Hindlimb muscle (tissue), 1 donor: ENCODE data around the gene RAVER2. TPM values are rescaled to one million over a fixed set of nuclear protein-coding genes. Genes with fewer than 3 reads are reported as not detected.
"Not testable (repeated sequence)": the region's sequence is repeated elsewhere in the genome, so short reads cannot be mapped to it uniquely, and the experiment has no call there.

Experiments
- DNase-seq: peaks from one replicate; pipeline ENCODE4 v3.0.0-alpha.2; 2013
- polyA plus RNA-seq: library from polyadenylated mRNA; unstranded; fragments of 120-200 nt; gene quantifications from one replicate; pipeline ENCODE4 v1.2.1, GENCODE V29; 2013; ENCODE audit not compliant: insufficient read length

Gene RAVER2
- polyA plus RNA-seq, 1 donor = 19.6 TPM

DNA sequence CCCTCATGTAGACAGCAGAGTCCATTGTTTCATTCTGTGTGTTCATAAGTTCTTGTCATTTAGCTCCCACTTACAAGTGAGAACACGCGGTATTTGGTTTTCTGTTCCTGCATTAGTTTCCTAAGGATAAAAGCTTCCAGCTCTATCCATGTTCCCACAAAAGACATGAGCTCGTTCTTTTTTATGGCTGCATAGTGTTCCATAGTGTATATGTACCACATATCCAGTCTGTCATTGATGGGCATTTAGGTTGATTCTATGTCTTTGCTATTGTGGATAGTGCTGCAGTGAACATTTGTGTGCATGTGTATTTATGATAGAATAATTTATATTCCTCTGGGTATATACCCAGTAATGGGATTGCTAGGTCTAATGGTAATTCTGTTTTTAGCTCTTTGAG is 75.7 kb downstream of the RAVER2 start:
- DNase-seq = not testable (repeated sequence)

DNA sequence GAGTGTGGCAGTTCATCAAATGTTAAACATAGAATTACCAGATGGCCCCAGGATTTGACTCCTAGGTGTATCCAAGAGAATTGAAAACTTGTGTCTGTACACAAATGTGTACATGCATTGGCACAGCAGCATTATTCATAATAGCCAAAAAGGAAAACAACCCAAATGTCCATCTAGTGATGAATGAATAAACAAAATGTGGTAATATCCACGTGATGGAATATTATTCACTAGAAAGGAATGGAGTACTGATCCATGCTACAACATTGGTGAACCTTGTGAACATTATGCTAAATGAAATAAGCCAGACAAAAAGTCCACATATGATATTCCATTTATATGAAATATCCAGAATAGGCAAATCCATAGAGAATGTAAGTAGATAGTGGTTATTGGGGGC is 77.7 kb downstream of the RAVER2 start:
- no peak for DNase-seq

DNA sequence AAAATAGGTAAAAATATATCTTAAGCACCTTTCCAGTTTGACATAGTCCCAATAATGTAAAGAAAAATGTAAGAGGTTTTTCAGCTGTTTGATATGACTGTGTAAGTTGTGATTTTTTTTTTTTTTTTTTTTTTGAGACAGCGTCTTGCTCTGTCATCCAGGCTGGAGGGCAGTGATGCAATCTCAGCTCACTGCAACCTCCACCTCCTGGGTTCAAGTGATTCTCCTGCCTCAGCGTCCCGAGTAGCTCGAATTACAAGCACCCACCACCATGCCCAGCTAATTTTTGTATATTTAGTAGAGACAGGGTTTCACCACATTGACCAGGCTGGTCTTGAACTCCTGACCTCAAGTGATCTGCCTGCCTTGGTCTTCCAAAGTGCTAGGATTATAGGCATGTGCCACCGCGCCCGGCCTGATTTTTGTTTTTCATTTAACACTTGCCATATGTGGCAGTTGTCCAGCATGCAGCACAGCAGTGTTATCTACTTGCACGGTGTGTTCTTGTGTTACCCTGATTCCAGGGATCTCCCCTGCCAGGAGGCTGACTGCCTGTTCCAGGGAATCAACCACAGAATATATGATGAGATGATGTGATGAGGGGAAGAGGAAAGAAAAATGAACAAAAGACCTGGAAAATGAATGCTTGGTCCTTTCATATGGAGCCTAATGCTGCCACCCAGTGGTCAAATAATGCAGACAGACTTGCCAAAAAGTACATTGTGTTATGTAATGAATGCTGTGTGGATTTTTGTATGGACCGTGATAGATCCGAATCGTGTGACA is 79.0 kb downstream of the RAVER2 start:
- DNase-seq = peak; percentile 84

DNA sequence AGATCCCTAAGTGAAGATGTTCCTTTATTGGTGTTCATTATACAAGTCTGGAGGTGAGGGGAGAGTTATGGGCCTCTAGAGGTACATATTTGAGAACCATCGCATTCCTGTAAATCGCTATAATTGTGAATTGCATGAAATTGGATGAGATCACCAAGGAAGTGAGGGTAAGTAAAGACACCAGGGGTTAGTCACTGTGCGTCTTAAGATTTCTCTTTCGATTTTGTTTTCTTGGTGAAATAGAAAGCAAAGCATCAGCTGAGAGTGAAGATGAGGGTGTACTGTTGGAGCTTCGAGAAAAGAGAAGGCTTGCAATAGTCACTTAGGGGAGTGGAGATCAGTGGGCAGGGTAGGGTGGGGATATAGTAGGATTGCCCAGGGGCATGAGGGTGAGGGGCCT is 82.1 kb downstream of the RAVER2 start:
- DNase-seq = no peak

DNA sequence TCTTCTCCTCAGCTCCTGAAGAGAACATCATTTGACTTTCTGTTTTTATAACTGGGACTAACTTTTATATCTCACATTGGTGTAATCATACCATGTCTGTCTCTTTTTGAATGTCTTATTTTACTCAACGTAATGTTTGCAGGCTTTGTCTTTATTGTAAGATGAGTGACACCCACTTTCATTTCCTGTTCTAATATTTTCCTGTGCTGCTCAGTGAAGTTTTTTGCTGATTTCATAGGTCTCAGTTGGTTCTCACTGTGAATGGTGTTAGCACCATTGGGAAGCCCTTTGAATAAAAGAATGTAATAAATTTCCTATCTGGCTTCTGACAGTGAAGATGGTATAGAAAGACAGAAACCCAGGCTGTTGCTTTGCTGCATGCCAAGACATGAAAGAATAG is 84.0 kb downstream of the RAVER2 start:
- DNase-seq = no peak

DNA sequence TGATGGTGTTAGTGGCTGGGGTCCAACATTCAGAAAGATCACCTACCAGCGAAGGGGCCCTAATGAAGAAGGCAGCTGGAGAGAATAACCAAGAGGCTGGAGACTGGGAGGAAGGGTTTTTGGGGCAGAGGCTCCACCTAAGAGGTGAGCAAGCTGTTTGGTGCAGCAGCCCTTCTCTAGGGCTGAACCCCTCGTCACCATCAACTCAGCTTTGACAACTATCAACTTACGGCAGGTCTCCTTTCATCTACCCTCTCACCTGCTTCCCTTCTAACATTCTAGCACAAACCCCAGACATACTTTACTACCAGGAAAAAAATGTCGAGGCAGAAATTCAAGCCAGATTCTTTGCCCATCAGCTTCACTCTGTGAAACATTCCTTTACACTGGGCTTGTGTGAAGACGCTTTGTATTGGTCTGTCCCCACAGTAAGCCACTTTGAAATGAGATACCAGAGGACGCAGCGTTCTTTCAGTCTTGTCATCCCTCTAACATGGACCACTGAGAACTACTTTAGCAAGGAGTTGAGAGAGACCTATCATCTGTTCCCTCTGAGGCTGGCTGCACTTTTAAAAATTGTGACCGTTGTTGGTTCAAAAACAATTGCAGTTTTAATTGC is 84.6 kb downstream of the RAVER2 start:
- DNase-seq = no peak

DNA sequence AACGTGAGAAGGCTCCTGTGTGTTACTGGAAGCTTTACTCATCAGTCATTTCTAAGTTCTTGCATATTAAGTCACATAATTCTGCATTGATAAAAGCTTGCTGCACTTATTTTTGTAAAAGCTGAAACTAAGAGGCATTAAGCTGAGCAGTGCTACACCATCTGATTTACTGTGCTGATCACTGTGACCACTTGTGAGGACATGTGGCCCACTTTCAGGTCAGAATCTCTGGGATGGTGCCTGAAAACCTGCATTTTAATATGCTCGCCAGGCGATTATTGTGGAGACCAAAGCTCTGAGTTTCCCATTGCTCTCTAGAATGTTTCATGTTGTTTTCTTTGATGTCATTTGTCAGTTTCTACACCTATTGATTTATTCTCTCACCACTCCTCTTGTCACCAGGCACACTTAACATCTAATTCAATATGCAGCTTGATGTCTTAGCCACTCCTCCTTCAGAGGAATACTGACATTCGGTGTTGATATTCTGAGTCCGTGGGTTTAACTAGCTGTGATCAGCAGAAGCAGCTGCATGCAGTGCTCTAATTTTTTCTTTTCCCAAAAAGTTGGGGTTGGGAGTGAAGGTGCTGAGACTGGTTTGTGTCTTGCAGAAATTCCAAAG is 85.3 kb downstream of the RAVER2 start:
- no peak for DNase-seq

DNA sequence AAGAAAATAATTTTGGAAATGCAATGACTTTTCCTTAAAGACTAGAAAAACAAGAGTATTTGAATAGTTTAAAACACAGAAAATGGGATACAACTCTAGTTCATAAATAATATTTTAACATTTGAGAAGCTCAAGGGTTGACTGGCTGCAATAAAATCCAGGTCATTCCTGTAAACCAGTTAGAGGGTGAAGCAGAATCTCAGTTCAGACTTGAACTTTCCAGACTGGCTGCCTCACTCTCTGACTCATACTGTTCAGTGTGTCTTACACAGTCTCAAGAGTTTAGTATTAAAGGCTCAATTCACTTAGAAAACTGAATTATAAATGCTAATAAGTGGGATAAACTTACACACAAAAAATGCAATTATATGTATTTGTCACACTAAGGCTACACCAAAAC is 89.9 kb downstream of the RAVER2 start:
- no peak for DNase-seq

DNA sequence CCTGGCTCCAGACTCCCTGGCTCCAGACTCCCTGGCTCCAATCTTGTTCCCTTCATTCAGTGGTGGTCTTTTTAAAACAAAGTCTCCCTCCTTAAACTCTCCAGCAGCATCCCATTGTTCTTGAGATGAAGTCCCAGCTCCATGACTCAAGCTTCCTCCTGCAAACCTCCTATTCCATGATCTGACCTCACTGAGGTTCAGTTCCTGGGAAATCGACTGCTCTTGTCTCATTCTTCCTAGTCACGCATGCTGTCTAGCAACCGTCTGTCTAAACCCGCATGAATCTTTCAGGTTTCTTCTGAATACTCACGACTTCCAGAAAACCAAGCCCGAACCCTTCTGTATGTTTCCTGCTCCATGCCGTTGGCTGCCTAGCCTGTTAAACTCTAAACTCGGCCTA is 91.9 kb downstream of the RAVER2 start:
- no peak for DNase-seq

DNA sequence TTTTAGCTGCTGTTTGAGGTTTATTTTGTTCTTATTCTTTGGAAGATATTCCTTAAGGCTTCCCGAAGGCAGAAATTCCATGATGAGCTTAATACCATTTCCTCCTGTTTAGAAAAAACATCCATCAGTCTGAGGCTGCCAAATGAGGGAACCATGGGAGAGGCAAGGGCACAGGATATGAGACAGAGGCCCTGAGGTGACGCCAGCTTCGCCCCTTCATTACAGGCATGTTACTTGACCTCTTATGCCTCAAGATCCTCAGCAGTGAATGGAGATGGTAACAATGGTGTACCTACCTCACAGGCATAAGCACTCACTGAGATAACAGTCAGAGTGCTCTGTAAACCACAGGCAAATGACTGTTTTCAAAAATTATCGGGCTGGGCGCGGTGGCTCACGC is 93.6 kb downstream of the RAVER2 start:
- DNase-seq = no peak

DNA sequence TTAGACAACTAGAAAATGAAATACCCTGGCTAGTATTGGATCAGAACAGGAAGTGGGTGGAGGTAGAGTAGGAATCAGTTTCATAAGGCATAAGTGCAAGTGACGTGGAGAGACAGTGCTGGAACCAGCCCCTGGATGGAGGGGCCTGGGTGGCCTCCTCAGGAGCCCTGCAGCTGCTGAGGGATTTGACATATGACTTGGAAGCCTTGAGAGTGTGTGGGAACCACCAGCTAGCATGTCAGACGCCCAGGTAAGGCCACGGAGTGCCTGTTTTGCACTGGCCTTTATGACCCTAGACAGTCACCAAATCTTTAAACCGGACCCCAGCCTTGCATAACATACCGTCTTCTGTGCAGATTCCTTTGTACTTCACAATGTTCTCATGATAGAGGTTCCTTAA is 94.4 kb downstream of the RAVER2 start:
- DNase-seq = no peak

DNA sequence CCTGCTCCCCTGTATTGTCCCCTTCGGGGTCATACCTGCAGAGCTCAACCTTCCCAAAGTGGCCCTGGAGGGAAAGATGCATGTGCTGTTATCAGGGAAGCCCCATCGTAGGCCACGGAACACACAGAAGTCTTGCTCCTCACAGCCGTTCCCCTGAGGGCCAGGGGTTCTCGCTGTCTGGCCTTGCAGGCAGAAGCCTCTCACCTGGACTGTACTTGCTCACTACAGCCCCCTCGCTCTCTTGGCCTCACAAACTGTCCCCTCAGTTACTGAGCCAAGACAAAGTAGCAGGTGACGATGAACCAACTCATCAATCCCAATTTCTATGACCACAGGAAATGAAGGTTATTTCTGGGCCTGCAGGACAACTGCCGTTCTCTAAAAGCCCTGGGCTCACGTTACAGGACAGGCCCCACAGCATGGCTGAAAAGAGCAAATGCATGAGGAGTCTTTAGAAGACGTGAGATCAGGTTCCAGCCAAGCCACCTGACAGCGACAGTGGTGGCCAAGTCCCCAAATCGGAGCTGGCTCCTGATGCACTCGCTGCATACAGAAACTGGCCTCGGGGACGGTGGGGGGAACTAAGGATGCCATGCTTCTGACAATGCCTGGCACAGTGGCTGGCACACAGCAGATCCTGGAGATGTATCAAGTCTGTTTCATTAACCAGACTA is 95.0 kb downstream of the RAVER2 start:
- no peak for DNase-seq

DNA sequence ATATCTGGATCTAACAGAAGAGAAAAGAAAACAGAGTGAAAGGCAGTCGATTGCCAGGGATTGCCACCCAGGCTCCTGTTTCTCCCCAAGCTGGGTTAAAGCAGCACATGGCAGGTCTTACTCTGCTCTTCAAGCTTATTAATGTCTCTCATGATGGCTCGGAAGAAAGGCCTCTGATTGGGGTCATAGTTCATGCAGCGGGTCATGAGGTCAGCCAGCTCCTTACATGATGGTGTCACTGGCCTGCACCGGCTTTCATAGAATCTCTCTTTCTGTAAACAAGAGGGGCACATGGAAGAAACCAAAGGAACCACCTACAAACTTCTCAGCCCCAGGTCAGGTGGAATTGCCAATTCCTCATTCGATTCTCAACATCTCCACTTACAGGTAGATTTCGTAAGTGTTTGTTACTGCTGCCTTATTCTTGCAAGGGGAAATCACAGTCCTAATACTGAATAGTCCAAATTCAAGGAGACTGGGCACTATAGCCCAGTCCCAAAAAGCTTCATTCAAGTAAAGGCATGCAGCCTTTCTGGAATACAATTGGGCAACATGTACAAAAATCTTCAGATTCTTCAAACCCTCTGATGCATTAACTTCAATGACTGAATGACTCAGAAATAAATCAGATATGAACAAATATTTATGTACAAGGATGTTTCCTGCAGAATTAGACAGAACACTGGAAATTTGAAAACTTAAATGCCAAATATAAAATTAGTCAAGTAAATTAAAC is 96.6 kb downstream of the RAVER2 start:
- no peak for DNase-seq

DNA sequence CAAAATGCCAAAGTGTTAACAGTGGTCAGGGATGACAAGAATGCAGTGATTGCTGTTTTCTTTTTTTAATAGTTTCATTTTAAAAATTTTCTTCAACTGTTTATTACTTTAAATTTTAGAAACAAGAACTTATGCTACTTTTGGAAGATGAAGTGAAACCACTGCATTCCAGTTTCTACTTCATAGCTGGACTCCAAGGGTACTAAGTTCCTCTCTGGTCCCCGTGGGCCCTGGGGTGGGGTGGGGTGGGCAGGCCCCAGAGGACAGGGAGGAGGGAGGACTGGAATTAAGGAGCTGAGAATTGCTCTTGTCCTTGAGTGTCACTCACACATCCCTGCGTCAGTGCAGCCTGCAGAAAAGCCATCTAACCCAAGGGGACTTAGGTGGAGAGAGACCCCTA is 97.3 kb downstream of the RAVER2 start:
- DNase-seq = no peak

DNA sequence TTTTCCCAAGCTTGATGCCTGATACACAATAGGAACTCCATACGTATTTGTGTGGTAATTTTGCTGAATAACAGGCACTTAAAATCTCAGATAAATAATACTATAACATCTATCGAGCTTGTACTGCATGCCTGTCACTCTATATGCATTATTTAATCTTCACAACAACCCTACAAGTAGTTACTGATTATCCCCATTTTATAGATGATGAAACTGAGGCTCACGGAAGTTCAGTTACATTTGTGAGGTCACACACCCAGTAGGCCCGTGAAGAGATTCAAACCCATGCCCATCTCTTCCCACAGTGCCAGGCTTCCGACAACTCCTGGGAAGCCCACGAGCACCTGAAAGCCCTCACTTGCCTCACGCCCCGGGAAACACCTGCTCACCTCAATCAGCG is 98.8 kb downstream of the RAVER2 start:
- no peak for DNase-seq

DNA sequence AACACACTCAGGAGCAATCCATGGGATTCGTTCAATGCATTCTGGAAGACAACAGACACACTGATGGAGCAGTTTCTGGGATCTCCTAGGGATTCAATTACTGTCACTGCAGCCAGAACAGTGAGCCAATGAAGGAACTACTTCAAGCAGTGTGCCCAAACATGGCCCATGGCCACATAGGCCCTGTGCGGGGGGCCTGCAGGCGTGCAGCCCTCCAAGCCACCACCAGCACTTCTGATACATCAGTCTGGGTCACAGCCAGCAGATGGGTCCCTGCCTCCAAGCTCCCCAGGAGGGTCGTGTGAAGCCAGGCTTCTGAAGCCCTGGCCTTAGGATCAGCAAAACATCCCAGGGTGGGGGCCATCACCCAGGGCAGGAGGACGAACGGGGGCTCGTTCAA is 99.3 kb downstream of the RAVER2 start:
- no peak for DNase-seq

DNA sequence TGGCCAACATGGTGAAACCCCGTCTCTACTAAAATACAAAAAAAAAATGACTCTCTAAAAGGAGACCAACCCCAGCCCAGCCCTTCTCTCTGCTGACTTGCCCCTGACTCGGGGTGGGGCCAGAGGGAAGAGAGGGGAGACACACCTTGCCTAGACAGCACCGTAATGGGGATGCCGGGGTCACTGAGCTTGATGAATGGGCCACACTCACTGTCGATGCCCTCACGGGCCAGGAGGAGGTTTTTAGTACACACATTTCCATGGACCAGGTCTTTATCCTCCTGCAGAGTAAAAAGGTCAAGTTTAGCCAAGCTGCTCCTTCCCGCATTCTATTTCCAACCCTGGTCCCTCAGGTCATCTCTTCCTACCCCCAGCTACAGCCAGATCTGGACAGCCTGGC is 99.7 kb downstream of the RAVER2 start:
- no peak for DNase-seq

DNA sequence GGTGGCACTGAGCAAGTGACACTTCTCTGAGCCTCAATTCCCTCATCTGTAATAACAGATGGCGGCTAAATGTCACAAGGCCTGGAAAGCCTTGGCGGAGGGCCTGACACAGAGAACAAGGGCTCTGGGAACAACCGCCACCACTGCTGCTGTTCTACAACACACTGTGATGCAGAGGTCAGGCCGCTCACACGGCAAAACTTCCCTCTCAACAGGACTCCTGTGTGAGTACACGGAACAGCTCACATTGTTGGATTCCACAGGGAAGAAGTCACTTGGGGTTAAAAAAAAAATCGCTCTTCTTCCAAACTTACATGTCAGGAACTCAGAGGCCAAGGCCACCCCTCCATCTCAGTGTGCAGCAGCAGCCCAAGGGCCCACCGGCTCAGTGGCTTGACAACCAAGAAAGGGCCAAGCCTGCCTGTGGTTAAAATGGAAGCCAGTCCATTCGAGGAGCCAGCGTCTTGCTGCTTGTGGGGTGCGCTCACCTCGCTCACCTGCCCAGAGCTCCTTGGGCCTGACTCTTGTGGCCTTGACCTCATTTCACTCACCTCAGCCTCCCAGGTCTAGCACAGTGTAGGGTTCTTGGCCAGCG is 101.1 kb downstream of the RAVER2 start:
- DNase-seq = no peak

DNA sequence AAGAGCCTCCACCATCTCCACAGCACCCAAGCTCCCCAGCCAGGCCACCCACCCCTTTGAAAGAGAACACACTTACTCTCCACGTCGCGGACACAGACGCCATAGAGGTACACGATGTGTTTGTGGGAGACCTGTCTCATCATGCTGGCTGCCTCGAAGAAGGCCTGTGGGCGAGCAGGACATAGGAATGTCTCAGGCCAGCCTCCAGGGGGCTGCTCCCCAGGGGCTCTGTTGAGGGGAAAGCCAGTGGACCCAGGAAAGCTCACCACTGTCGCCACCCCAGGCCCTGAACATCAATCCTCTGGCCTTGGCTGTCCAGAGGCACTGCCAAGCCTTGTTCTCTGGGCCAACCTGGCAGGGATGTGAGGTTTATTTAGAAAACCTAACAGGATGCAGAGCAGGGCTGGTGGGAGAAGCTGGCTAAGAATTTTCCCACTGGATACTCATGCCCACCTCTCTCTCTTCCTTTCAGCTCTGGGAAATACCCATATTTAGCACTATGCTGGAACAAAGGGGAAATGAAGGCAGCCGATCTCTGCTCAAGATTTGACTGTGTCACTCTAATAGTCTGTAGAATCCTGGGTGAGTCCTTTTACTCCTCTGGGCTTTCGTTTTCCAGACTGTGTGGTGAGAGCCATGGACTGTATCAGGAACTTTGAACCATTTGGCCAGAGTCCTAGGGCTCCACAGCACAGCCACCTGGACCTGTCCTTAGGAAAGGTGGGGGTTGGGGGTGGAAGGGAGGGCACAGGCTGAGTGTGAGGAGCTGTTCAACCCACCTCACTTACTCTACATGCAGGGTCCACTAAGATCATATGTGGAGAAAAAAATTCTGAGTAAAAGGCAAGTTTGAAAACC is 101.9 kb downstream of the RAVER2 start:
- DNase-seq = no peak

DNA sequence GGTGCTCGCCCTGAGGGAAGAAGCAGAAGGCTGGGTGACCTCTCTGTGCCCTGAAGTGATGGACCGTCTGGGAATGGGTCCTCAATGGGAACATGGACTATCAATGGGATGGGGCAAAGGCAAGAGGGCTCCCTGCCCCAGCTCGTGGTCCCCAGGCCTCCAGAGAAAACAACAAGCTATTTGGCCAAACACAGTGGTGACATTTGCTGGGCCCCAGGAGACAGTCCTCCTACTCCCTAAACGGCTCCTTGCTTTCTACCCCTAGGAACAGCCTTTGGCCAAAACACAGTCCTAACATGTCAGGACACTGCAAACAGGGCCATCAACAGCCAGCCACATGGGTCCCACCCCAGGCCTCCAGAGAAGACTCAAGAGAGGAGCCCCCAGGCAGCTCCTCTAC is 102.8 kb downstream of the RAVER2 start:
- no peak for DNase-seq

DNA sequence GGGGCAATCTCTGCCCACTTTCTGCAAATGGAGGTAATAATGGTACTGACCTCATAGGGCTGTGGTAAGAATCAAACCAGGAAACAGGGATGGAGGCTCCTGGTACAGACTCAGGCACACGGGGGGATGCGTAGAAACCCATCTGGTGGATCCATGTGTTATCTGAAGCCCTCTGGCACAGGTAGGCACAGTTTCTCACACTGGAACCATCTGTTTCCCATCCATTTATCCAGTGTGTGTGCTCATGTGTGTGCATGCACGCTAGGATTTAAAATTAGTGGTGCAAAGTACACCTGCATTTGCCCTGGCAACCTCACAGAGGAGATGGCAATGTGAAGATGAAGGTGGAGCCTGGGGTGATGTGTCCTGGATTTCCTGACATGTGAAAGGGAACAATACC is 103.3 kb downstream of the RAVER2 start:
- no peak for DNase-seq
